ENCODE results near the gene SMAD4.
"Not testable (repeated sequence)": the region's sequence is repeated elsewhere in the genome, so short reads cannot be mapped to it uniquely, and the experiment has no call there.

Gene SMAD4

GRCh38 chr18:51070545-51070944 lies 40.5 kb downstream of the SMAD4 start:
- no peak for DNase-seq (ENCODE audit: low spot score)

- no peak for DNase-seq (ENCODE audit: low spot score)
Measured at GRCh38 chr18:51072586-51073313, 42.7 kb downstream of the SMAD4 start.

- DNase-seq (ENCODE audit: low spot score), result no peak
Measured at GRCh38 chr18:51074605-51075004, 44.6 kb downstream of the SMAD4 start.

- DNase-seq (ENCODE audit: low spot score), result no peak
Measured at GRCh38 chr18:51076503-51076902, 46.5 kb downstream of the SMAD4 start.

GRCh38 chr18:51077217-51077616 lies 47.2 kb downstream of the SMAD4 start:
- DNase-seq (ENCODE audit: low spot score), result no peak

GRCh38 chr18:51078026-51078425 lies 48.0 kb downstream of the SMAD4 start:
- no peak for DNase-seq (ENCODE audit: low spot score)

- no peak for DNase-seq (ENCODE audit: low spot score)
Measured at GRCh38 chr18:51082571-51083267, 52.7 kb downstream of the SMAD4 start.

- DNase-seq (ENCODE audit: low spot score), result no peak
Measured at GRCh38 chr18:51083398-51083797, 53.4 kb downstream of the SMAD4 start.

GRCh38 chr18:51088410-51088809 lies 58.4 kb downstream of the SMAD4 start:
- no peak for DNase-seq (ENCODE audit: low spot score)

- no peak for DNase-seq (ENCODE audit: low spot score)
Measured at GRCh38 chr18:51089691-51090090, 59.7 kb downstream of the SMAD4 start.

GRCh38 chr18:51091270-51091669 lies 61.3 kb downstream of the SMAD4 start:
- DNase-seq (ENCODE audit: low spot score), result no peak

- DNase-seq (ENCODE audit: low spot score), result no peak
Measured at GRCh38 chr18:51092117-51092516, 62.1 kb downstream of the SMAD4 start.

- DNase-seq (ENCODE audit: low spot score), result not testable (repeated sequence)
Measured at GRCh38 chr18:51092967-51093366, 63.0 kb downstream of the SMAD4 start.

GRCh38 chr18:51097021-51097822 lies 67.2 kb downstream of the SMAD4 start:
- DNase-seq (ENCODE audit: low spot score), result no peak

GRCh38 chr18:51098082-51098481 lies 68.1 kb downstream of the SMAD4 start:
- no peak for DNase-seq (ENCODE audit: low spot score)

- DNase-seq (ENCODE audit: low spot score), result no peak
Measured at GRCh38 chr18:51098513-51098912, 68.5 kb downstream of the SMAD4 start.

GRCh38 chr18:51100385-51101120 lies 70.5 kb downstream of the SMAD4 start:
- no peak for DNase-seq (ENCODE audit: low spot score)

- no peak for DNase-seq (ENCODE audit: low spot score)
Measured at GRCh38 chr18:51107082-51107481, 77.1 kb downstream of the SMAD4 start.

GRCh38 chr18:51107598-51108305 lies 77.7 kb downstream of the SMAD4 start:
- no peak for DNase-seq (ENCODE audit: low spot score)

- no peak for DNase-seq (ENCODE audit: low spot score)
Measured at GRCh38 chr18:51108330-51108729, 78.3 kb downstream of the SMAD4 start.

GRCh38 chr18:51110073-51110797 lies 80.2 kb downstream of the SMAD4 start:
- DNase-seq (ENCODE audit: low spot score), result peak; percentile 86
